HepG2 (cell line): ENCODE results near the gene RTRAF. TPM values are rescaled to one million over a fixed set of nuclear protein-coding genes. Genes with fewer than 3 reads are reported as not detected.

ENCODE experiments used
- ATAC-seq: fragments of 200-7000 bp; cut with Tn5 transposase; 3 replicates; pipeline ENCODE4 v1.9.1; 2020; ENCODE audit warnings: mild to moderate bottlenecking, moderate library complexity
- BruUV-seq: library from RNA; stranded (reverse); fragments of 400-500 nt; replicated peaks from 2 replicates; lab custom pipeline; 2021; lab: Mats Ljungman, UMichigan
- CTCF ChIA-PET: fragments of 300-600 bp; formaldehyde crosslinking; extraction: SDS; loops from one replicate; lab custom pipeline; 2021; ENCODE audit warnings: low total read pairs, inconsistent platforms, low intra/inter-chr PET ratio; lab: Yijun Ruan, JAX
- POLR2A ChIA-PET: fragments of 350-600 bp; sonication (Branson Sonifier 250); formaldehyde crosslinking; loops from one replicate; lab custom pipeline; 2020; ENCODE audit warnings: antibody characterized with exemption, inconsistent platforms; lab: Yijun Ruan, JAX
- DNase-seq: peaks from one replicate; pipeline ENCODE4 v3.0.0-alpha.2; 2015; ENCODE audit warnings: low spot score
- FAIRE-seq: peaks from 3 replicates; lab custom pipeline; 2011; peaks lifted over from hg19 to GRCh38; lab: Jason Lieb, UNC
- H2AFZ ChIP-seq: one replicate; pipeline ENCODE4 v1.6.1; 2011; ENCODE audit warnings: low read length, inconsistent platforms
- H3K27ac ChIP-seq: fragments of 300-600 bp; 3 replicates; pipeline ENCODE4 v1.8.0; 2011; ENCODE audit warnings: mixed run types, mild to moderate bottlenecking, mixed read lengths, low read length, inconsistent platforms; ENCODE audit not compliant: insufficient read depth; ENCODE audit errors: extremely low read length
- H3K27me3 ChIP-seq, 2 experiments: fragments of 200-600 bp in 1 of 2; 2 replicates in 1 of 2; 3 replicates in 1 of 2; pipeline versions ENCODE4 v1.6.0 to v1.8.0; 2011; ENCODE audit warnings: low read length in 2 of 2, mild to moderate bottlenecking in 2 of 2, moderate library complexity in 2 of 2, inconsistent platforms in 1 of 2; ENCODE audit not compliant: insufficient read depth in 2 of 2, control insufficient read depth in 1 of 2
- H3K36me3 ChIP-seq, 2 experiments: fragments of 200-600 bp in 1 of 2; replicated peaks in 1 of 2; 2 replicates in 1 of 2; 3 replicates in 1 of 2; pipeline versions ENCODE4 v1.5.1 to v1.8.0; 2011; ENCODE audit warnings: low read length in 2 of 2, inconsistent platforms in 1 of 2; ENCODE audit not compliant: insufficient read depth in 2 of 2, control insufficient read depth in 1 of 2
- H3K4me1 ChIP-seq: 2 replicates; pipeline ENCODE4 v1.5.1; 2012; ENCODE audit warnings: low read length, inconsistent platforms; ENCODE audit not compliant: insufficient read depth
- H3K4me2 ChIP-seq: 2 replicates; pipeline ENCODE4 v1.6.0; 2011; ENCODE audit warnings: low read depth, low read length, inconsistent platforms
- H3K4me3 ChIP-seq, 3 experiments: fragments of 200-600 bp in 1 of 3; sonication (generic), shearing (Covaris generic) in 1 of 3; replicated peaks in 1 of 3; 2 replicates each; pipeline ENCODE4 v1.5.1; 2011 to 2016; ENCODE audit warnings: low read length in 3 of 3, inconsistent platforms in 2 of 3, low read depth in 2 of 3, mild to moderate bottlenecking in 2 of 3, control low read depth in 1 of 3, mixed read lengths in 1 of 3; ENCODE audit not compliant: insufficient read depth in 1 of 3
- H3K79me2 ChIP-seq: one replicate; pipeline ENCODE4 v1.6.1; 2011; ENCODE audit warnings: low read length, inconsistent platforms; ENCODE audit not compliant: insufficient read depth
- H3K9ac ChIP-seq: 2 replicates; pipeline ENCODE4 v1.6.0; 2011; ENCODE audit warnings: mild to moderate bottlenecking, low read depth, low read length, inconsistent platforms; ENCODE audit not compliant: insufficient read depth
- H3K9me3 ChIP-seq: 2 replicates; pipeline ENCODE4 v1.5.1; 2012; ENCODE audit warnings: mild to moderate bottlenecking, low read length
- H4K20me1 ChIP-seq: 2 replicates; pipeline ENCODE4 v1.6.0; 2011; ENCODE audit warnings: inconsistent platforms, mild to moderate bottlenecking, low read length, moderate library complexity; ENCODE audit not compliant: insufficient read depth
- DMAP1 ChIP-seq: IDR thresholded peaks from 2 replicates; pipeline ENCODE4 v1.6.1; 2016
- HES4 ChIP-seq: sonication (generic); formaldehyde crosslinking; IDR thresholded peaks from 2 replicates; pipeline ENCODE4 v1.9.0; 2021; ENCODE audit warnings: mild to moderate bottlenecking, missing genetic modification reagents, borderline replicate concordance
- IRX3 ChIP-seq: sonication (generic); formaldehyde crosslinking; IDR thresholded peaks from 2 replicates; pipeline ENCODE4 v1.8.1; 2023; ENCODE audit warnings: mild to moderate bottlenecking, low read depth, missing genetic modification reagents, borderline replicate concordance
- KLF11 ChIP-seq: IDR thresholded peaks from 2 replicates; pipeline ENCODE4 v1.6.1; 2016; ENCODE audit warnings: missing compliant biosample characterization
- RBFOX2 ChIP-seq: fragments of 200-400 bp; formaldehyde crosslinking; IDR thresholded peaks from 2 replicates; pipeline ENCODE4 v1.6.1; 2017; ENCODE audit warnings: low read depth, mild to moderate bottlenecking, low read length
- RFXANK ChIP-seq: IDR thresholded peaks from 2 replicates; pipeline ENCODE4 v1.6.1; 2016
- TEAD2 ChIP-seq: sonication (generic); formaldehyde crosslinking; IDR thresholded peaks from 2 replicates; pipeline ENCODE4 v1.9.0; 2021; ENCODE audit warnings: missing genetic modification reagents
- ZNF34 ChIP-seq: sonication (generic); formaldehyde crosslinking; IDR thresholded peaks from 2 replicates; pipeline ENCODE4 v1.4.0; 2020; ENCODE audit warnings: mild to moderate bottlenecking, missing genetic modification reagents, borderline replicate concordance
- ZNF460 ChIP-seq: sonication (generic); formaldehyde crosslinking; IDR thresholded peaks from 2 replicates; pipeline ENCODE4 v1.5.1; 2020; ENCODE audit warnings: missing genetic modification reagents, mild to moderate bottlenecking, borderline replicate concordance
- ZNF546 ChIP-seq: sonication (generic); formaldehyde crosslinking; conservative IDR thresholded peaks from 2 replicates; pipeline ENCODE4 v1.8.1; 2023; ENCODE audit warnings: mild to moderate bottlenecking, missing genetic modification reagents
- ZNF737 ChIP-seq: sonication (generic); formaldehyde crosslinking; IDR thresholded peaks from 2 replicates; pipeline ENCODE4 v1.5.0; 2020; ENCODE audit warnings: missing genetic modification reagents, mild to moderate bottlenecking, borderline replicate concordance
- WGBS: methylation state at CpG from one replicate; pipeline ENCODE4 v1.1.6; 2017; ENCODE audit warnings: low lambda C conversion rate; 5-methylcytosine and 5-hydroxymethylcytosine counted together
- in situ Hi-C: cut with HindIII; loops from 2 replicates; pipeline ENCODE4 v1.10.0; 2017; ENCODE audit warnings: low pct_unique_long_range_greater_than_20kb; ENCODE audit not compliant: extremely low pct_ligation_motif_present
- intact Hi-C: fragments of 100-400 bp; cut with micrococcal nuclease; formaldehyde crosslinking; loops from one replicate; pipeline ENCODE4 v1.10.0; 2022; ENCODE audit not compliant: unreplicated experiment
- polyA plus RNA-seq, 8 experiments: library from polyadenylated mRNA; depleted of rRNA in 3 of 8; stranded (reverse) in 7 of 8; unstranded in 1 of 8; fragments of >200 nt; fragmentation: Illumina TruSeq in 4 of 8; extraction: Trizol in 4 of 8; gene quantifications; 2 replicates each; pipeline versions ENCODE4 v1.2.1 to v1.2.3, GENCODE V29; 2011 to 2016; ENCODE audit warnings: low read depth in 4 of 8, missing spikeins in 1 of 8, mixed read lengths in 1 of 8; ENCODE audit not compliant: insufficient read depth in 1 of 8
- total RNA-seq, 5 experiments: library from RNA; depleted of rRNA; stranded (reverse); fragments of >200 nt; fragmentation: Illumina TruSeq; extraction: Trizol; gene quantifications; 2 replicates each; pipeline ENCODE4 v1.2.3, GENCODE V29; 2016; ENCODE audit warnings: low read depth in 1 of 5
- TF ChIP-seq, protein P1 (sequence below): sonication (generic); formaldehyde crosslinking; IDR thresholded peaks from 2 replicates; pipeline ENCODE4 v1.4.0; 2020; ENCODE audit warnings: missing genetic modification reagents; ENCODE audit errors: not compliant biosample characterization

The RTRAF gene
- total and polyA plus RNA-seq, 2 of the 13 experiments (the other 11 are each of a cell fraction or from before 2014, with no cell fraction given): 137 to 258 TPM

DNA sequence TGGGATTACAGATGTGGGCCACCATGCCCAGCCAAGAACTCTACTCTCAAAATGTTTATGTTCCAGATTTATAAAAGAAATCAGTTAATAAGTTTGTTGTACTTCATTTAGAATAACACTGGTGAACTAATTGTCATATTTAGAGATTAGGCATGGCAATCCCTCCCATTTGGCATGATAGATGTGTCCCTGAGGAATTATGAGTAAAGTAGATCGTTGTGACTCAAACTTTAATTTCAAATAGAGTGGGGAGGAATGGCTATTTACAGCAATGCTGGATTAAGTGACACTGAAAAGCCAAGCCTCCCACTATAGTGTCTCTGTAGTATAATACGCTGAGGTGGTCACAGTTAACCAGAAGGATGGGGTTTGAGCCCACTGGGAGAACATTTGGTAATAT lies 39.3 kb upstream of the RTRAF start (continued):
- TF ChIP-seq HES4 (CRISPR knock-in tag) (no peak), IRX3 (CRISPR knock-in tag) (no peak), ZNF460 (CRISPR knock-in tag) (no peak), RBFOX2 (no peak), KLF11 (CRISPR knock-in tag) (no peak)
- TF ChIP-seq, protein P1, sequence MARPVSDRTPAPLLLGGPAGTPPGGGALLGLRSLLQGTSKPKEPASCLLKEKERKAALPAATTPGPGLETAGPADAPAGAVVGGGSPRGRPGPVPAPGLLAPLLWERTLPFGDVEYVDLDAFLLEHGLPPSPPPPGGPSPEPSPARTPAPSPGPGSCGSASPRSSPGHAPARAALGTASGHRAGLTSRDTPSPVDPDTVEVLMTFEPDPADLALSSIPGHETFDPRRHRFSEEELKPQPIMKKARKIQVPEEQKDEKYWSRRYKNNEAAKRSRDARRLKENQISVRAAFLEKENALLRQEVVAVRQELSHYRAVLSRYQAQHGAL (CRISPR knock-in tag): no peak
- TF ChIP-seq, all 625 proteins: peak for 0

DNA sequence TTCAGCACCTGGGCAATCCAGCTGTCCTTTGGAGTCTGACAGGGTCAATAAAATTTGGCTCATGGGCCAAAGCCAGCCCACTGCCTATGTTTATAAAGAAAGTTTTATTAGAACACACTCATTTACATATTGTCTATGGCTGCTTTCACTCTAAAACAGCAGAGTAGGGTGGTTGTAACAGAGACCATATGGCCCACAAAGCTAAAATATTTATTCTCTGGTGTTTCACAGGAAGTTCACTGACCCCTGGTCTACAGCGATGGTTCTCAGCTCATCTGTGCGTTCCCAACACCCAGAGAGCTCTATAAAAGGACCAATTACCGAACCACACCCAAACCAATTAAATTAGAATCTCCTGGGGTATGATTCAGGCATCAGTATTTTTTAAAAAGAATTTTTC lies 37.7 kb upstream of the RTRAF start:
- FAIRE-seq (no peak), DNase-seq (no peak), ATAC-seq (no peak)
- Histone ChIP-seq H3K36me3 (no peaks in the 10 kb centered on the region), H3K27ac (no peak overlapping the region), H3K4me1 (no peaks in the 10 kb centered on the region), H3K4me2 (no peak overlapping the region), H3K9me3 (no peaks in the 10 kb centered on the region), H2AFZ (no peak overlapping the region), H3K79me2 (no peaks in the 10 kb centered on the region), H3K9ac (no peak overlapping the region), H3K4me3 (no peak overlapping the region), H3K27me3 (peaks cover 0 to 4% of the 10 kb centered on the region in 2 experiments; a peak in 1 of 5 replicates), H4K20me1 (no peaks in the 10 kb centered on the region)
- POLR2A ChIA-PET: no interaction called here
- 0% methylated on average over 3 of the region's 3 CpGs for WGBS
- in situ Hi-C loops (no loop called here), intact Hi-C loops (no loop called here)
- no peak for TF ChIP-seq DMAP1
- TF ChIP-seq ZNF34 (CRISPR knock-in tag): no peak
- TF ChIP-seq ZNF546: no peak
- no peak for TF ChIP-seq RFXANK (CRISPR knock-in tag)
- TF ChIP-seq ZNF737 (CRISPR knock-in tag): no peak
- no peak for TF ChIP-seq TEAD2 (CRISPR knock-in tag)
- CTCF ChIA-PET: no interaction called here
- no TSS peak for BruUV-seq
